ENCODE results near the gene RTP3.
"Not testable (repeated sequence)": the region's sequence is repeated elsewhere in the genome, so short reads cannot be mapped to it uniquely, and the experiment has no call there.

The RTP3 gene

DNA sequence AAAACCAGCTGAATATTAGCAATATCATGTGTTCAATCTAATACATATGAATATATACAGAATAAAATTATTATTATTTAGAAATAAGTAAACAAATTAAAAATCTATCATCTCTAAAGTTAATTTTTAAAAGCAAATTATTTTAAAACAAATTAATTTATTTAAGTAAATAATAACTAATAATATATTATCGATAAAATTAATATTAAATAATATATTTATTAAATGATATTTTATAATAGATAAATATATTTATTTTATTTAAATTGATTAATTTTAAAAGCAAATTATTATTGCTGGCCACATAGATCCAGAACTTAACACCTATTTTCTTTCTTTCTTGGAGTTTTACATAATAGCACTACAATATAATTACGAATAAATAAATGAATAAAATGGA is 22.2 kb downstream of the RTP3 start:
- no peak for DNase-seq (ENCODE audit: low read depth in 2 of 2)

DNA sequence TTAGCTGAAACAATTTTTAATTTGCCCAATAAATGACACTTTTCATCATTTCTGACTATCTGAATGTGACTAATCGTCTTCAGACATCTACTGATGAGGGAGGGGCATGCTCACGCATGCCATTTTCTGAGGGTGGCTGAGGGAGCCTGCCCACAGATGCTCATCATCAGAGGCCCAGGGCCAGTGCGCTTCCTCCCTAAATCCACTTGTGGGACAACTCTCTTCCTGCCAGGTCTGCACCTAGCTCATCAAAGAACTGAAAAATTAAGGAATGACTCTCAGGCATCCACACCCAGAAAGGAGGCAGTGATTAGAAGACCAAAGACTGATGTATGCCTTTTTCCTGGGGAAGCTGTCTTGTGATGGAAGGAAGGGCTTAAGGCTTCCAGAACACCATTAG is 22.8 kb downstream of the RTP3 start:
- no peak for DNase-seq (ENCODE audit: low read depth in 2 of 2)

DNA sequence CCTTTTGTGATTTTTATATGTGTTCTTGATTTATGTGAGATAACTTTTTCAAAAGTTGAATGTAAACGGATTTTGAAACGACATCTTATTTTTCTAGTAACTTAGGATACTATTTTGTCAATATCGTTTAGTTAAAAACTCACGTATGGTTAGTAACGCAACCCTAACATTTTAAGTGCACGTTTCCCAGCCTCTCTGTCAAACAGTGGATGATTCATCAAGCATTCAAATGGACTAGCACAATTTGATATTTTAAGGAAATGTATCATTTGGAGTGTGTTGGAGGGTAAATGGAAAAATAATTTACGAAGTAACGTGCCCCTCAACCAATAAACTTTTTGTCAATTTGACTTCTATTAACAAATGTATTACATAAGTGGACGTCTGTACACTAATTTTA is 23.3 kb downstream of the RTP3 start:
- DNase-seq (ENCODE audit: low read depth in 2 of 2): no peak

DNA sequence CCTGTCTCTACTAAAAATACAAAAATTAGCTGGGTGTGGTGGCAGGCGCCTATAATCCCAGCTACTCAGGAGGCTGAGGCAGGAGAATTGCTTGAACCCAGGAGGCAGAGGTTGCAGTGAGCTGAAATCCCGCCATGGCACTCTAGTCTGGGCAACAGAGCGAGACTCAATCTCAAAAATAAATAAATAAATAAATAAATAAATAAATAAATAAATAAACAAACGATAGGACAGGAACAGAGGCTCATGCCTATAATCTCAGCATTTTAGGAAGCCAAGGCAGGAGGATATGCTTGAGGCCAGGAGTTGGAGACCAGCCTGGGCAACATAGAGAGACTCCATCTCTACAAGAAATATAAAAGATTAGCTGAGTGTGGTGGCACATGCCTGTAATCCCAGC is 24.4 kb downstream of the RTP3 start:
- not testable (repeated sequence) for DNase-seq (ENCODE audit: low read depth in 2 of 2)

DNA sequence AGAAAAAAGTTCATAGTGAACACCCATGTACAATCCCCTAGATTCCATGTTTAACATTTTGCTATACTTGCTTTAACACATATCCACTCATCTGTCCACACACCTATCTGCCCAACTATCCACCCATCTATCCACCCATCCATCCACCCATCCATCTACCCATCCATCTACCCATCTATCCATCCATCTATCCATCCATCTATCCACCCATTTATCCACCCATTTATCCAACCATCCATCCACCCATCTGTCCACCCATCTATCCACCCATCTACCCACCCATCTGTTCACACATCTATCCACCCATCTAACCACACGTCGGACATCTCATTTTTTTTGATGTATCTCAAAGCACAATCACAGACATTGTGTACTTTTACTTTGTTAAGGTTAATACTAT is 25.8 kb downstream of the RTP3 start:
- DNase-seq (ENCODE audit: low read depth in 2 of 2): no peak

DNA sequence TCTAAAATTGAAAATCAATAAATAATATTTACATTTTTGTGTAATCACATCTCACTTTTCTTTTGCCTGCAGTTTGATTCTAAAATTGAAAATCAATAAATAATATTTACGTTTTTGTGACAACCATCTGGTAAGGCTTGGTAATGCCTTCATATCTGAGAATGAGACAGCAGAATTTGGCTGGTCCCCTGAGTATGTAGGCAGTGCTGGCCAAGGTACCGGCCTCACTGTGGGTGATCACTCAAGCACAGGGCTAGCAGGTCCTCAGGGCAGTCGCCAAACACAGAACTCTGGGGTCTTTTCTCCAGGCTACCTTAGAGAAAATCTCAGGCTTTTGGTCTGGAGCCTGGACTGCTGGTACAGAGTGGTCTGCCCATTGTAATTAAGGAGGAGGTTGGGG is 26.2 kb downstream of the RTP3 start:
- no peak for DNase-seq (ENCODE audit: low read depth in 2 of 2)

DNA sequence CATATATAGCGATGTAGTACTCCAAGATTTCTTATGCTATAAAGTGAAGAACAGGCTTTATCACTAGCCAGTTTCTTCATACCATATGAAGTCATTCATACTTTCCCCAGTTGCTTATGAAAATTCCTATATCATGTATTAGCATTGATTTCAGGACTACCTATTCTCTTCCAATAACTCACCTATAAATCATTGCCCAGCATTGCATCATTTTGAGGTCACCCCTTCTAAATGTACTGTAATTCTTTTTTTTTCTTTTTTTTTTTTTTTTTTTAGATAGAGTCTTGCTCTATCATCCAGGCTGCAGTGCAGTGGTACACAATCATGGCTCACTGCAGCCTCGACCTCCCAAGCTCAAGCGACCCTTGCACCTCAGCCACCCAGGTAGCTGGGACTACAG is 27.1 kb downstream of the RTP3 start:
- no peak for DNase-seq (ENCODE audit: low read depth in 2 of 2)

DNA sequence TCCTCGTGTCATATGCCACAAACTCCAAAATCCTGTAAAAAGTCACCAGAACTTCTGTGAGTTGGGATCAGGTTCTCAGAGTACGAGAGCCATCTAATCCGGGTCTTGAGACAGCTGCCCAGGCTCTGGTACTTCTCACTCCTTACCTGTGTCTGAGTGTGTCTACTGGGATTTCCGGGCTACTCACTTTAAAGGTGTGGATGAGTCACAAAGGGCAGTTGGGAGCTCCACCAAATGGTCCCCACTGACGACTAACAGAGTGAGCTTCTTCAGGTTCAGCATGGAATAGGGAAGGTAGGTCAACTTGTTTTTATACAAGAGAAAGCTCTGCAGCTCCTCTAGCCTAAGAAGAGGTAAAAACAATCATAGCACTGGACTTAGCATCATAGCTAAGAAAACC is 29.5 kb downstream of the RTP3 start:
- DNase-seq (ENCODE audit: low read depth in 2 of 2): no peak

DNA sequence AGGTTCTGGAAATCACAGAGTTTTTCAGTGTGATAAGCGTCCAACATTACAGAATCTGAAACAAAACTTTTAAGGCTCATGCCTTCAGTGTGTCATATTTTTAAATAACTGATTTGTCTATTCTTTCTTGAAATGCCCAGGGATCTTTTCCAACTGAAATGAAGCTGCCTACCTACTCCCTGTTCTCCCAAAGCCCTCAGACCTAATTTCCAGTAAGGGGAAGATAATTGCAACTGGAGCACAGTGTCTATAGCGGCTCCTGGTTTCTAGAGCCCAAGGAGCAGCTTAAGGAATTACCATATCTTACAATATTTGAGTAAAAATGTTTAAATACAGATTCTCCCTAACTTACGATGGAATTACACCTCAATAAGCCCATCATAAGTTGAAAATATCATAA is 35.3 kb downstream of the RTP3 start:
- no peak for DNase-seq (ENCODE audit: low read depth in 2 of 2)

DNA sequence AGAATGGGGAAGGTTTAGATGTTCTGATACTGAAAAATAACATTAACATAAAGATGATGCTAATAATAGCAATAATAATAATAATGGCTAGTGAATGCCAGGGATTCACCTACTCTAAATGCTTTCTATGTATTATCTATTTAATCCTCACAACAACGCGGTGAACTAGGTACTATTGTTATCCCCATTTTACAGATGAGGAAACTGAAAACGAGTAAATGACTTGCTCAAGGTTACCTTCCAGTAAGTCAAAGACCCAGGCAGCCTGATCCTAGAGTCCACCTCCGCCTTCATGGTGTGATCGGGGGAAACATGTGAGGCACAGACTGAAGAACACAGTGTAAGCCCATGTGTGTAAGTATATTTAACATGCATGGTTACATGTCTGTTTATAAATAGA is 38.0 kb downstream of the RTP3 start:
- DNase-seq (ENCODE audit: low read depth in 2 of 2): no peak

DNA sequence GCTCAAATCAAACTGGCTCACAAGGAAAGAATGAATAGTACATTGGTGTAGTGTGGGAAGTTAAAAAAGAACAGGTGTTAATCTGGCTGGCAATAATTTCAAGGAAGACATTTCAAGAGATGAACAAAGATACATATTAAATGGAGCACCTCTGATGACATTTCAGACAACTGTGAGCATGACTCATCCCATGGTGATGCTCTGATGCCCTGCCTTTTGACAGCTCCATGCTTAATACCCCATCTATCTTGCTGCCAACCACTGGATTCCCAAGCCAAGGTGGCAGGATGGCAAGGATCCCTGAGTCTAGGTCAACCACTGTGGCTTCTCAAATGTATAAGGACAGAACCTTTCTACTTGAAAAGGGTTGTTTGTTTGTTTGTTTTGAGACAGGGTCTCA is 39.0 kb downstream of the RTP3 start:
- DNase-seq (ENCODE audit: low read depth in 2 of 2): no peak

DNA sequence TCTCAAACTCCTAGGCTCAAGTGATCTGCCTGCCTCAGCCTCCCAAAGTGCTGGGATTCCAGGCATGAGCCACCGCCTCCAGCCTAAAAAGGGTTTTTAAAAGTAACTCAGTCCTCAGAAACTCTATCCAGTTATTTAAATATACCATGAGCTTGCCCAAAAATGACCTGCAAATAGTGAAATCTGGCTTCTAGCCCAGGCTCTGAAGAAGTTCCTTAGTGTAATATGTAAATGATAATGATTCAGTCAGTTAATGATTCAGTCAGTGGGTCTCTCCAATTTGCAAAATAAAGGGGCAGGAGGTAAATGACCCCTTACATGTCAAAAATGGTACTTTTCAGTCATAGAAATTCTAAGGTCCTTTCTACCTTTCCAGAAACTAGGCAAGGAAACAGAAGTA is 39.5 kb downstream of the RTP3 start:
- DNase-seq (ENCODE audit: low read depth in 2 of 2): no peak

DNA sequence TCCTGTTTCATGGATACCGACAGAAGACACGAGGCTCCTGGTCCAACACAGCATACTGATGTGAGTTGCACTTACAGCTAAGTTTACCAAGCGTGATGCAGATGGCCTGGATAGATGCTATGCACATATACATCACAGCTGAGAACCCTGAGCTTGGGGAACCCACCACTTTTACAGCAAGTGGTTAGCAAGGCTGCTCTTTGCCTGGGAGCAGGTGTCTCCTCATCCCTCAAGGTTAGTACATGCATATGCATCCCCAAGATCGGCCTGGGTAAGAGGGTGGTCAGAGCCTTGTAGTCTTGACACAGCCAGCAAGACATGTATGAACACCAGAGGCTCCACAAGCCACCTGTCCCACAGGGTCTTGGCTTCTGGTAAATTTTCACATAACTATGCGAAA is 40.0 kb downstream of the RTP3 start:
- no peak for DNase-seq (ENCODE audit: low read depth in 2 of 2)

DNA sequence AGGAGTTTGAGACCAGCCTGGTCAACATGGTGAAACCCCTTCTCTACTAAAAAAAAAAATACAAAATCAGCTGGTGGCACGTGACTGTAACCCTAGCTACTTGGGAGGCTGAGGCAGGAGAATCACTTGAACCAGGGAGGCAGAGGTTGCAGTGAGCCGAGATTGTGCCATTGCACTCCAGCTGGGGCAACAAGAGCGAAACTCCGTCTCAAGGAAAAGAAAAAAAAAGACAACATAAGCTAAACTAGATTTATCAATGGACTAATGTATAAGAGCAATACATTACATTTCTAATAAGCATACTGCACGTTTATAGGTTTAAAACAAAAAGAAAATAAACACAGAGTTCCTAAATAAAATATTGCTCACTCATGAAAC is 40.6 kb downstream of the RTP3 start:
- not testable (repeated sequence) for DNase-seq (ENCODE audit: low read depth in 2 of 2)

DNA sequence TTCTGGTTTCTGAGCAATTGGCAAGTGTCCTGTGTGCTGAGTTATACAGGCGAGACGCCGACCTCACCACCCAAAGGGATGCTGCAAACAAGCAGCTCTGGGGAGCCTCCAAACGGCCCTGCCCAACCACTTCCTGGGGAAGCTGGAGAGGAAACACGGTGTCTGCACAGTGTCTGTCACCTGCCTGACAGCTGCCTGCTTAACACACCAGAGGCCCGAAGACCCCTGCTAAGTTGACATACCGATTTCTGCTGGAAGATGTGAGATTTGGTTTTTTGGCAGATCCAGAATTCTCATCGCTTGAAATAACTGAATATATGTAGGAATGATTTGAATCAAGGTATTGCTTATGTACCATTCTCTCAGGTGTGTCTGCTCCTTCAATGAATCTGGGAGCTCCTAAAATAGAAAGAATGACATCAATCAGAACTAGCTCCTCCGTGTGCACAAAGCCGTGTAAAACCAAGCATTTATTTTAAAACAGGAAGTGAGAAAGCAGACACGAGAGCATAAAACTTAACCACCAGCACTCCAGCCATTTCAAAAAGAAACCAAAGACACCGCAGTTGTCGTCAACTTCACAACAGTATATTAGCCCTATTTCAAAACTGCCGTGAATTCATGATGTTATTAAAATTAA is 41.1 kb downstream of the RTP3 start:
- peak; percentile 45 to 50 for DNase-seq (ENCODE audit: low read depth in 2 of 2)

DNA sequence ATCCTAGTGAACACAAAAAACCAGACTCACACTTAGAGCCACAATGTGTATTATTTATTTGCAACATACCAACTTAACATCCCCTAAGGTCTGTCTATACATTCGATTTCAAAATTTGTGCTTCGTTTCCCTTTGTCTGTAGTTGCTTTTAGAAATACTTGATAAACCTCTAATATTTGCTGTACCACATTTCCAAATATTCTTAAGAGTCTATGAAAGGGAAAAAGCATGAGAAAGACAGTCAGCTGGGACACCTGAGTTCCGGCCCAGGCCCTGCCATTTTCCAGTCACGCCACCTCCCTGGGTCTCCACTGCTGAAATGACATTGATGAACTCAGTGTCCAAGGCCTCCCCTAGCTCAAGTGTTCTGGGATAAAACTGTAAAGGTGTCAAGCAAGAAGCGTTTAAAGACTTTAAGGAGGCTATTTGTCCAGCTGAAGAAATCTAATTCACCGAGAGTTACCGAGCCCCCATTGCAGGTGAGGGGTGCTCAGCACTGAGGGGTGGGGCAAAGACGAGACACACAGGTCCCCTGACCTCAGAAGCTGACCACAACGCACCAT is 41.7 kb downstream of the RTP3 start:
- no peak for DNase-seq (ENCODE audit: low read depth in 2 of 2)

DNA sequence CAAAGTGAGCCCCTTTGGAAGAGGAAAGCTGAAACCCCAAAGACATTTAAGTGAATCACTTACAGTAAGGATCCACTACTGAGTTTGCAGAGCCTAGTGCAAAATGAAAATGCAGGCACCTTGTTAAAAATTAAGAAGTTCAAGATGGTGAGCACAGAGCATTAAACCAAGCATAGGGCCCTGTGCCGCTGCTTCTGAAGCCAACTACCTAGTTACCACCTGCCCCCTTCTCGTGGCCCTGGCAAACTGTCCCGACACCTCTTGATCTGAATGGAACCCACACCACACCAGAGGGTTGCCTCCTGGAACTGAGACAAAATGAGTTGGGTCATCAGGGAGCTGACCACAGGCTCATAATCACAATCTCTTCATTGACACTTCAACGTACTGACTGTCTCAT is 42.8 kb downstream of the RTP3 start:
- no peak for DNase-seq (ENCODE audit: low read depth in 2 of 2)

DNA sequence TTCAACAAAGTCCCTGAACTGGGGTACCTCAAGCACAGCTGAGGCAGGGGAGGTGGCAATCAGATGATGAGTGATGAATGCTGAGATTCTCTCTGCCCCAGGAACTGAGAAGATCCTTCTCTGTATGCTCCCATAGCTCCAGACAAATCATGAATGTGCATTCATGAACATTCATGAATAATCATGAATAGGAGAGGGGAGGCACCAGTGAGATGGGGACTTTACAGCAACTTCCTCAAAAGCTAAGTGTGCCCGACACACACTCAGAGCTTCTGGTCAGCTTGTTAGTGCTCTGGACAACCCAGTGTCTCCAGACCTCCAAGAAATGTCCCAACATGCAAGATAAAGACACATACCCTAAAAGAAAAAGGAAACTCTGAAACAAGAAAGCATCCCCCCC is 44.1 kb downstream of the RTP3 start:
- no peak for DNase-seq (ENCODE audit: low read depth in 2 of 2)

DNA sequence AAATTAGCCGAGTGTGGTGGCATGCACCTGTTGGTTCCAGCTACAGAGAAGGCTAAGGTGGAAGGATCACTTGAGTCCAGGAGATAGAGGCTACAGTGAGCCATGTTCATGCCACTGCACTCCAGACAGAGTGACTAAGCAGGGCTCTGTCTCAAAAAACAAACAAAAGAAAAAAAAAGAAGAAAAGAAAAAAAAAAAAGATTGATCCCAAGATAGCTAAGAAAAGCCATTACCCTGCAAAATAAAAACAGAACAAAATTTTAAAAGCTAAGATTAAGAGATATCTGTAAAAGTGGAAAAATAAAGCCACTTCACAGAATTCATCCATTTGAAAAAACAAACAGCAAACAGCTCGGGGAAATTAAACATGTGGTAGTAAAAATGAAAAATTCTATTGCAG is 44.6 kb downstream of the RTP3 start:
- DNase-seq (ENCODE audit: low read depth in 2 of 2): no peak

DNA sequence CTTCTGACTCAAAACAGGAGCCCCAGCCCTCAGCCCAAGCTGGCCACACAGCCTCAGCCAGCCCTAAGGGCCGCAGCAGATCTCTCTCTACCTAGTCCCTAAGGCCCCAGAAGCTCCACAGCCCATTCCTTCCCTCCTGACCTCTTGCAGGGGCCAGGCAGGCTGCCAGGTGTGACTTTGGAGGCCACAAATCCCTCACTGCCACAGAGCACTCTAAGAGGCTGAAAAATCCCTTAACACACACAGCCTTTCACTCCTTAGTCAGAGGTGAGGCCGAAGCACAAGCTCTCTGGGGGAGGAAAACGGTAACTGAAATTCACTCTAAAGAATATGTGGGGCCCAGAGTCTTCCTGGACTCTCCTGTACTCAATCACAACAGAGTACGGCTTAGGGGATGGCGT is 45.0 kb downstream of the RTP3 start:
- DNase-seq (ENCODE audit: low read depth in 2 of 2): no peak

DNA sequence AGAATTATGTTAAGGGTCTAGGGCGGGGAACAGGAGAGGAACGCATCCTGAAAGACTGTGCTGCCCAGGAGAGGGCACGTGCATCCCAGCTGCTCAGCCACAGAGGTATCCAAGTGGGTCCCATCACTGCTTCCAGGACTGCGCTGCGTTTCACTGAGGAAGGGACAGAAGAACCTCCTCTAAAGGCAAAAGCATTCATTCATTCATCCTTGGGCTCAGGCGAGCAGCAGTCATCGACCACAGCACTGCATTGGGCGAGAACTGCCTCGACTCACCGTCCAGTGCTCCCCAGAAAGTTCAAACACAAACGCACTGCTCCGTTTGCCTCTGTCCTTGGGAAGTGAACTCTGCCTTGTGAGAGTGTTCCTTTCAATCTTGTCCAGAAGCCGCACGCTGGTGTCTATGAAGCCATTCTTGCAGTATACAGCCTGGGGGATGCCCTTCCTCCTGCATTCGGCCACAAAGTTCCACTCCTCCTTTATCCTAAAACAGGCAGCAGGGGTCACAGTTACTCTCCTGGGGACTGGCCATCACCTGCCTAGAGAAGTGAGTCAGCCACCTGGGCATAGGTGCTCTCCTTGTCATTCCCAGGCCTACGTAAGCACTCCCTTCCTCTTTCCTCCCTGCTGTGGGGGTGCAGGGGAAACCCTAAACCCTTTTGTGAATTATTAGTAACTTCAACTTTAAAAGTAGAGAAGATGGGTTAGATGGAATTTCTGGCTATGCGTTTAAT is 47.2 kb downstream of the RTP3 start:
- DNase-seq (ENCODE audit: low read depth in 2 of 2): no peak

DNA sequence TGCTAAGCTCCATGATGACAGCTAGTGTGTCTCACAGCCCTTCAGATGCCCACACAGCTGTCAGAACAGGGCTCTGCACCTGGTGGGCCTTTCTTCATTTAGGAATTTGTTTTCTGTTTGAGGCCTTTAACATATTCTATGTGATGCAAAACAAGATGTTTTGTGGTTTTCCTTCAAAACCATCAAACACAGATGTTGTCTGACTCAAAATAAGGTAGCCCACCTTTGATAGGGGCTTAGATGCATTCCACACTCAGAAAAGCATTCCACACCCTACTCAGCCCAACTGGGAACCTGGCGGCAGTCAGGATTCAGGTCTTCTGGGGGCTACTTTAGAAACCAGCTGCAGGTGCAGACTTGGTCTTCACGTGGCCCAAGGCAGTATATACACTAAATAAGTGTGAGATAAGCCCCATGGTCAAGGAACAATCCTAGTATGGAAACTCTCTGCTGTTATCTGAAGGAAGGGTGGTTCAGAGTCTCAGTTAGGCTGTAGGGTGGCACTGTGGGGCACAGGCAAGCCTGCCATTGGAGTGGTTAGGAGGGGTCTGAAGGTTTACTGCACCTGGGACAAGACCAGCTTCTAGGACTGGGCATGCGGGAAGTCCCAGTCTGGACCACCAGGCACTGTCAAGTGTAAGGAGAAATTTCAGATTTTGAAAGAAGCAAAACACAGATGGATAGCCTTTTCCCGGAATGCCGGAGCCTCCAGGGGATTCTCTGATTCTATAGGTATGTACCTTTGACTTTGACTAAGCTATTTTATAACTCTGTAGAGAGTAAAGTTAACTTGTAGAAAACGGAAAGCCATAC is 48.2 kb downstream of the RTP3 start:
- DNase-seq (ENCODE audit: low read depth in 2 of 2): no peak
